Body of pancreas (tissue), 4 donors: Measurements from ENCODE around the gene LDHB.
"Not testable (repeated sequence)": the region's sequence is repeated elsewhere in the genome, so short reads cannot be mapped to it uniquely, and the experiment has no call there.

Experiments used
- POLR2A ChIP-seq, 3 donors: fragments of 450-650 bp; IDR thresholded peaks; one replicate each; pipeline ENCODE4 v1.6.1; 2016; ENCODE audit warnings: antibody characterized with exemption in 3 of 3, mild to moderate bottlenecking in 2 of 3
- TF ChIP-seq, protein P1 (sequence below), 7 experiments: fragments of 450-650 bp in 4 of 7; fragments of 200-600 bp in 3 of 7; sonication (generic) in 3 of 7; IDR thresholded peaks; one replicate each; pipeline ENCODE4 v1.5.1; 2016 to 2019; ENCODE audit warnings: antibody characterized with exemption in 7 of 7

DNA sequence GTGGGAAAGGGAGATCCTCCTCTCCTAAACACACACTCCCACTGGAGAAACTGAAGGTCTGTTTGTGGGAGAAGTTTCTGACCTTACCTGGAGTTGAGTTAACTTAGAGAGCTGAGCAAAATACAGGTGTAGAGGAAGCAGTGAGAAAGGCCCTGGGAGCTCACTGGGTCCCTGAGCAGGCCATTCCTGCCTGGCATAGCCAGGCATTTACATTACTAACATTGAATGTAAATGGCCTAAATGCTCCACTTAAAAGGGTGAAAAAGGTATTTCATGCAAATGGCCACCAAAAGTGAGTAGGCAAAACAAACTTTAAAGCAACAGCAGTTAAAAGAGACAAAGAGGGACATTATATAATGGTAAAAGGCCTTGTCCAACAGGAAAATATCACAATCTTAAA is 62.3 kb downstream of the LDHB start:
- TF ChIP-seq POLR2A (IDR thresholded peaks at IDR 0.05): not testable (repeated sequence)
- TF ChIP-seq, protein P1, sequence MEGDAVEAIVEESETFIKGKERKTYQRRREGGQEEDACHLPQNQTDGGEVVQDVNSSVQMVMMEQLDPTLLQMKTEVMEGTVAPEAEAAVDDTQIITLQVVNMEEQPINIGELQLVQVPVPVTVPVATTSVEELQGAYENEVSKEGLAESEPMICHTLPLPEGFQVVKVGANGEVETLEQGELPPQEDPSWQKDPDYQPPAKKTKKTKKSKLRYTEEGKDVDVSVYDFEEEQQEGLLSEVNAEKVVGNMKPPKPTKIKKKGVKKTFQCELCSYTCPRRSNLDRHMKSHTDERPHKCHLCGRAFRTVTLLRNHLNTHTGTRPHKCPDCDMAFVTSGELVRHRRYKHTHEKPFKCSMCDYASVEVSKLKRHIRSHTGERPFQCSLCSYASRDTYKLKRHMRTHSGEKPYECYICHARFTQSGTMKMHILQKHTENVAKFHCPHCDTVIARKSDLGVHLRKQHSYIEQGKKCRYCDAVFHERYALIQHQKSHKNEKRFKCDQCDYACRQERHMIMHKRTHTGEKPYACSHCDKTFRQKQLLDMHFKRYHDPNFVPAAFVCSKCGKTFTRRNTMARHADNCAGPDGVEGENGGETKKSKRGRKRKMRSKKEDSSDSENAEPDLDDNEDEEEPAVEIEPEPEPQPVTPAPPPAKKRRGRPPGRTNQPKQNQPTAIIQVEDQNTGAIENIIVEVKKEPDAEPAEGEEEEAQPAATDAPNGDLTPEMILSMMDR (IDR thresholded peaks at IDR 0.05): not testable (repeated sequence)
